Skeletal muscle cell (primary cell): ENCODE measurements around the gene HIBCH.
"Not testable (repeated sequence)": the region's sequence is repeated elsewhere in the genome, so short reads cannot be mapped to it uniquely, and the experiment has no call there.

ENCODE experiments used
- DNase-seq: peaks from one replicate; pipeline ENCODE4 v3.0.0-alpha.2; 2010; ENCODE audit warnings: low read depth
- H3K4me3 ChIP-seq: 2 replicates; pipeline ENCODE4 v1.5.1; 2011; ENCODE audit warnings: low read depth, mild to moderate bottlenecking, control low read depth, low read length, moderate library complexity

Gene HIBCH

DNA sequence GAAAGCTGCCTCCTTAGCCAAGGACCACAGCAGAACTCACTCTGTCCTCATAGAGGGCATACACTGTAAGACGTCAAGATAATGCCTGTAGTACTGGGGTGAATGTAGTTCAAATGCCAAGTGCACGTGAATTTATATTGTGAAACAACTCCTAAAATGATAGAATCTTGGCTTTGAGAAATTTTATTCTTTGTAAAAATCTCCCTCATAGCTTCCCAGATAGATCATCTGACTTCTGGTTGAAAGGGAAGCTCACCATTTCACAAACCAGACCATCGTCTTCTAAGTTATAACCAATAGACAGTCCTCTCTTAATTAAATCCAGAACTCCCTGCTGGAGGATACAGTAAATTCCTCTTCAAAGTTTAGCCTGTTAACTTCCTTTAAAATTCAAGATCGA is 146.2 kb downstream of the HIBCH start:
- no peak for DNase-seq
- H3K4me3 ChIP-seq = no peak overlapping the region

DNA sequence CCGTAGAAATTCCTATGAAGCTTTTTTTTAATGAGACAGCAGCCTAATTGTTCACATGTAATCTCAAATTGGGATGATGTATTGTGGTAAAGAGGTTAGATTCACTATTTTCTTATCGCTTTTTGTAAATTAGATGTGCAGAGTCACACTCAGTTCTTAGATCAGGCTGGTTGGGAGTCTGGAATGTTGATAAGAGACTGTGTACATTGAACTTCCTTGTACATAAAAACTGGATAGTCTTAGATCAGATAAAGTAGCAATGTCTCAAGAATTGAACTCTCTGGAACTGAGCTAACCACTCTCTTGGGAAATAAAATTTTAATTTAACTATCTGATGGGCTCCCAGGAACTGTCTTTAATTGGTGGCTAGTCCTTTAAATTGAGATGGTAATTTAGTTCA is 149.0 kb downstream of the HIBCH start:
- no peak for DNase-seq
- no peak overlapping the region for H3K4me3 ChIP-seq

DNA sequence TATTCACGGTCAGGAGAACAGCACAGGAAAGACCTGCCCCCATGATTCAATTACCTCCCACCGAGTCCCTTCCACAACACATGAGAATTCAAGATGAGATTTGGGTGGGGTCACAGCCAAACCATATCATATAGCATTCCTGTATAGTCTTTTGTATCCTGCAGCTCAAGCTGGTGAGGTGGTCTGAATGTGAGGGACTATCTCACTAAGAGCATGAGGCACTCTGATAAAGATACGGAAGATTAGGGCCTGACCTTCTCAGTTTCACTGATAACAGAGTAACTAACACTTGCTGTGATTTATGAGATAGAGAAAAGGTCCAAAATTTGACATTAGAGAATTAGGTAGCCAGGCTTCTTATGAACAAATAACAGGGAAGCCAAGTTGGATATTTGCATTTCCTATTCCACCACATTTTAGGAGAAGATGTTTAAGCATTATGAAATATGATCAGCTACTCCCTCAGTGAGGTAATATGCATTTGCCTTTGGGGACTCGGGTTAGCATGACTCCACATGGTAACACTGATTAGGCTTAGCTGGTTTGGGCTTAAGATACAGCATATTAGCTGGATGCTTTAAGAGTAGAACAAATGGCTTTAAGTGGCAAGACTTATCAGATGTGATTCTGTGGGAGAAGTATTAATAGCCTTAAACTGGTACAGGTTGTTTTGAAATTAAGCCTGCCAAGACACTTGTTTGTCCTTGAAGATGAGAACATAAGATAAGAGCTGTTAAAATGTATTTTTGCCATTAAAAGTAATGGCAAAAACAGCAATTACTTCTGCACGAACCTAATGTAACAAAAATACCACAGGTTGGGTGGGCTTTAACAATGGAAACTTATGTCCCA is 150.2 kb downstream of the HIBCH start:
- no peak overlapping the region for H3K4me3 ChIP-seq
- no peak for DNase-seq

DNA sequence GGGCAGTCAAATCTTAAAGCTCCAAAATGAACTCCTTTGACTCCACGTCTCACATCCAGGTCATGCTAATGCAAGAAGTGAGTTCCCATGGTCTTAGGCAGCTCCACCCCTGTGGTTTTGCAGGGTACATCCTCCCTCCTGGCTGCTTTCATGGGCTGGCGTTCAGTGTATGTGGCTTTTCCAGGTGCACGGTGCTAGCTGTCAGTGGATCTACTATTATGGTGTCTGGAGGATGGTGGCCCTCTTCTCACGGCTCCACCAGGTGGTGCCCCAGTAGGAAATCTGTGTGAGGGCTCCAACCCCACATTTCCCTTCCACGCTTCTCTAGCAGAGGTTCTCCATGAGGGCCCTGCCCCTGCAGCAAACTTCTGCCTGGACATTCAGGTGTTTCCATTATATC is 151.9 kb downstream of the HIBCH start:
- DNase-seq = no peak
- H3K4me3 ChIP-seq = no peak overlapping the region

DNA sequence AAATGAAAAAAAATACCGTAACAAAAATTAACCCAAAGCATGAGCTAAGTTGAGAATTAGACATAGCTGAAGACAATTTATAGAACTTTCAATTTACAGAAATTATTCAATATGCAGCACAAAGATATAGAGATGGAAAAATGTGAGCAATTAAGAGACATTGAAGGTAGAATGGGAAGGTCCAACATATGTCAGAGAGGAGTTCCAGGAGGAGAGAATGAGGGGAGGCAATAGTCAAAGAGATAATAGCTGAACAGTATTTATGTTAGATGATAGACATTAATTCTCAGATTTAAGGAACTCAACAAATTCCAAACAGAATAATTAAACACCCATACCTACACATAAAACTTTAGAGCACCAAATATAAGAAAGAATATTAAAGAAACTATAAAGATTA is 154.1 kb downstream of the HIBCH start:
- H3K4me3 ChIP-seq = no peak overlapping the region
- no peak for DNase-seq

DNA sequence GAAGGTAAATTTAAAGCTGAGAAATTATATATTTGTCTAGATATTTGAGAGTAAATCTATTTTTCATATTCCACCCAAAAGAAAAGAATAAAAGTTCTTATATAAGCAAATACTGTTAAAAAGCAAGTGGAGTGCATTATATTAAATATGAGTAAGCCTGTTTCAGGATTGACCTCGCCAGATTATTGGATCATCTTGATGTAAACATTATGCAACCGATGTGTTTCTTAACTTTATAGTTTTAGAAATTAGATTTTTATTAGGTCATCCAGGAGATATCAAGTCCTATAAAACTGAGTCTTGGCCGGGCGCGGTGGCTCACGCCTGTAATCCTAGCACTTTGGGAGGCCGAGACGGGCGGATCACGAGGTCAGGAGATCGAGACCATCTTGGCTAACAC is 156.8 kb downstream of the HIBCH start:
- H3K4me3 ChIP-seq = no peak overlapping the region
- DNase-seq = no peak

DNA sequence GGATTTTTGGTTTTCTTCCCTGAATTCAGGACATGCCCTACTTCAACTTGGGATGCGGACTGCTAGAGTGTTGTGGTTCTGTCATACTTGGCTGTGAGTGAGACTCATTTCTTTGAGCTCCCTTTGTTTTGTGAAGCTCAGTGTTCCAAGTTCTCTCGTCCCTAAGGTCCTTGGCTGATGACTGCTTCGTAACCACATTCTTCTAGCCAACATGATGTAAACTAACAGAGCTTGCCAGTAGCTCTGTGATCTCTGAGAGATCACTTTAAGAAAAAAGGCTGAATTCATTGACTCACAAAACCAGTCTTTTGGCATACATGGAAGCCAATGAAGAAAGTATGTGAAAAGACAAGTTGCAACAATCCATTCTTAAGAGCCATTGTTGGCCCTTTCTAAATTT is 160.2 kb downstream of the HIBCH start:
- no peak overlapping the region for H3K4me3 ChIP-seq
- DNase-seq = peak; percentile 91

DNA sequence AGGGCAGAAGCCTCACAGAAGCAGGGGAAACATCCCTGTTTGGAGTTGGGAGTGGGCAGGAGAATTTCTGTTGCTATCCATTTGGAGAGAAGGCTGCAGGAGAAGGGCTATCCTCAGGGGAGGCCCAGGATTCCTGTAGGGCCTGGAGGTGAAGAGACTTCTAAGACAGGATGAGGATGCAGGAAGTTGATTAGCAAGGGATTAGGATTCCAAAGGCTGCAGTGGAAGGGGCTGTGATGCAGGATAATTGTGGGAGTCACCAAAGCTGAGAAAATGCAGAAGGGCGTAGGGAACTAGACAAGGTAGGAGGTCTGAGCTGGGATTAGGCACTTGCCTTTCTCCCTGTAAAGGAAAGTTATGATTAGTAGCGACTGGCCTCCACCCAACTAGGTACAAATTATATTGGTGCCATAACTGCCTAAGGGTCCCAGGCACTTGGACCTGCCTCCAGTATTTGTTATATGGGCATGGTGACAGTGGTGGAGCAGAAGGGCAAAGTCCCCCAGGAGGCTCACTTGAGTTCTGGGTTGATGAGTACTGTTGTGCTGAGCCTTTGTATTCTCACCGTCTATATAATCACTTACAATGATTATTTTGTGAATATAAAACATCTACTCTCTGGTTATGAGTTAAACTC is 160.7 kb downstream of the HIBCH start:
- DNase-seq = no peak
- no peak overlapping the region for H3K4me3 ChIP-seq

DNA sequence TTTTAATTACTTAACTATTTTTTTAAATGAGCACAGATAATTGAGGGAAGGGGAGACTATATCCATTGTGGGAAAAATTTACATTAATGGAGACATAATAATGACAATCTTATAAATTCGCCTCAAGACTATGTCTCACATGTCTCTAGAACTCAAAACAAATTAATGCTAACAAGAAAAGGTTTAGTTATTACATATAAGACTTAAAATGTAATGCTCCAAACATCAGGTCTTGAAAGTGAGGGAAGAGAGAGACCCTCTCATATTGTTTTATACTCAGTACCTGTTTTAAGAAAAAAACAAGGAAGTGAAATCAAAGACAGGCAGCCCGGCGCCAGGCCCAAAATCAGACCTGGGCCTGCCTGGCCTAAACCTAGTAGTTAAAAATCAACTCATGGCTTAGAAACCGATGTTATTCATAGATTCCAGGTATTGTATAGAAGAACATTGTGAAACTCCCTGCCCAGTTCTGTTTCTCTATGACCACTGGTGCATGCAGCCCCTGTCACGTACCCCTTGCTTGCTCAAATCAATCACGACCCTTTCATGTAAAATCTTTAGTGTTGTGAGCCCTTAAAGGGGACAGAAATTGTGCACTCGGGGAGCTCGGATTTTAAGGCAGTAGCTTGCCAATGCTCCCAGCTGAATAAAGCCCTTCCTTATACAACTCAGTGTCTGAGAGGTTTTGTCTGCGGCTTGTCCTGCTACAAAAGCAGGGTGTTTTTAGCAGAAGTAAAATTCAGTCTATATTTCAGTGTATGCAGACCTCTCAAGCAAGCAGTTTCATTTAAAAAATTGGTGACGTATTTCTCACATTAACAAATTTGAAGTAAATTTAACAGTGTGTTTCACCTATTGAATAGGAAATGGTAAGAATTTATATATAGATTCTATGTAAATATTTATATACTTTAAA is 161.8 kb downstream of the HIBCH start:
- not testable (repeated sequence) for DNase-seq

DNA sequence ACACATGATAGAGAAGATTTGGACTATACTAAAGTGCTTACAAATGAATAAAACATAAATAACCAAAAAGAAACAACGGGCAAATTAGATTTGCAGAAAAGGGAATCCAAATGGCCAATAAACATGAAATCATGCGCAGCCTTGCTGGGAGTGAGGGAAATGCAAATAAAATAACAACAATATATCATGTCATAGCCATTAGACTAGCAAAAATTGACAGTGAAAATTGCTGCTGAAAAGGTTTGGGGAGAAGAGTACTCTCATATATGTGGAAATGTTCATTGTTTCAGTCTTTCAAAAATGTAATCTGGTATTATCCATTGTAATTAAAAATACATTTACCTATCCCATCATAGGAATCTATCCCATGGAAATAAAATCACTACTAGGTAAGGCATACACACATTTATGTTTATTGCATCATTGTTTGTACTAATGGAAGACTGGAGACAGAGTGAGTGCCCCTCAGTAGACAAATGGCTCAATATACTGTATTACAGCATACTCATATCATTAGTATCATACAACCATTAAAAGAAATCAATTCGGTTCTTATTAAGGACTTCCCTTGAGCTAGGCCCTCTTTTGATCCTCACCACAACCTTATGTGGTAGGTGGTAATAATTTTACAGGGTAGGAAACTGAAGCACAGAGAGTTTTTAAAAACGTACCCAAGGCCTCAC is 163.0 kb downstream of the HIBCH start:
- no peak for DNase-seq
- H3K4me3 ChIP-seq = no peak overlapping the region

More for the DNA sequence above, 161.8 kb downstream of the HIBCH start:
- not testable (repeated sequence) for H3K4me3 ChIP-seq
